ENCODE data around the gene EPHA4.

Gene EPHA4

GRCh38 chr2:221571025-221571550, 1.0 kb downstream of the EPHA4 start:
- peak; percentile 29 to 40 for DNase-seq

GRCh38 chr2:221570321-221570935, 1.7 kb downstream of the EPHA4 start:
- peak in 1 of 2 donors; percentile 21 for DNase-seq

- no peak for DNase-seq
These were observed 2.2 kb downstream of the EPHA4 start for GRCh38 chr2:221569871-221570270.

GRCh38 chr2:221569425-221569845, 2.7 kb downstream of the EPHA4 start:
- no peak for DNase-seq

- DNase-seq, result no peak
These were observed 3.8 kb downstream of the EPHA4 start for GRCh38 chr2:221568299-221568698.

GRCh38 chr2:221567809-221568208, 4.3 kb downstream of the EPHA4 start:
- no peak for DNase-seq

GRCh38 chr2:221567231-221567760, 4.8 kb downstream of the EPHA4 start:
- no peak for DNase-seq

- DNase-seq, result no peak
These were observed 8.7 kb downstream of the EPHA4 start for GRCh38 chr2:221563270-221563985.

GRCh38 chr2:221562226-221562625, 9.9 kb downstream of the EPHA4 start:
- no peak for DNase-seq

- DNase-seq, result no peak
These were observed 10.3 kb downstream of the EPHA4 start for GRCh38 chr2:221561770-221562169.

- no peak for DNase-seq
These were observed 12.1 kb downstream of the EPHA4 start for GRCh38 chr2:221559991-221560390.

GRCh38 chr2:221558107-221558506, 14.0 kb downstream of the EPHA4 start:
- no peak for DNase-seq

- no peak for DNase-seq
These were observed 16.6 kb downstream of the EPHA4 start for GRCh38 chr2:221555494-221555846.

GRCh38 chr2:221554769-221555493, 17.2 kb downstream of the EPHA4 start:
- DNase-seq, result peak in 1 of 2 donors; percentile 4

GRCh38 chr2:221553333-221553732, 18.8 kb downstream of the EPHA4 start:
- DNase-seq, result no peak

- no peak for DNase-seq
These were observed 19.8 kb downstream of the EPHA4 start for GRCh38 chr2:221552291-221552690.

- no peak for DNase-seq
These were observed 20.2 kb downstream of the EPHA4 start for GRCh38 chr2:221551864-221552263.

GRCh38 chr2:221549143-221549542, 23.0 kb downstream of the EPHA4 start:
- DNase-seq, result no peak

GRCh38 chr2:221546505-221547225, 25.4 kb downstream of the EPHA4 start:
- no peak for DNase-seq

GRCh38 chr2:221541131-221541735, 30.9 kb downstream of the EPHA4 start:
- no peak for DNase-seq

GRCh38 chr2:221539246-221539645, 32.9 kb downstream of the EPHA4 start:
- no peak for DNase-seq

- DNase-seq, result no peak
These were observed 36.3 kb downstream of the EPHA4 start for GRCh38 chr2:221535824-221536223.
